GM21786 (cell line): ENCODE data around the gene C7orf33.

Experiments
- ATAC-seq: cut with Tn5 transposase; IDR thresholded peaks from one replicate; pipeline ENCODE4 v1.9.1; 2021; ENCODE audit not compliant: unreplicated experiment

Gene C7orf33

GRCh38 chr7:148624735-148625134, 34.2 kb downstream of the C7orf33 start:
- ATAC-seq, result no peak

GRCh38 chr7:148625342-148625741, 34.8 kb downstream of the C7orf33 start:
- ATAC-seq, result no peak

GRCh38 chr7:148626828-148627227, 36.3 kb downstream of the C7orf33 start:
- ATAC-seq, result no peak

- ATAC-seq, result no peak
Observed at GRCh38 chr7:148628011-148628410, 37.4 kb downstream of the C7orf33 start.

- ATAC-seq, result no peak
Observed at GRCh38 chr7:148630078-148630477, 39.5 kb downstream of the C7orf33 start.

- no peak for ATAC-seq
Observed at GRCh38 chr7:148633761-148634160, 43.2 kb downstream of the C7orf33 start.

GRCh38 chr7:148637094-148637493, 46.5 kb downstream of the C7orf33 start:
- no peak for ATAC-seq

- ATAC-seq, result no peak
Observed at GRCh38 chr7:148645898-148646297, 55.3 kb downstream of the C7orf33 start.

- no peak for ATAC-seq
Observed at GRCh38 chr7:148650232-148650858, 59.8 kb downstream of the C7orf33 start.

GRCh38 chr7:148652773-148653172, 62.2 kb downstream of the C7orf33 start:
- no peak for ATAC-seq

GRCh38 chr7:148657929-148658328, 67.4 kb downstream of the C7orf33 start:
- no peak for ATAC-seq

- ATAC-seq, result no peak
Observed at GRCh38 chr7:148661471-148661870, 70.9 kb downstream of the C7orf33 start.

GRCh38 chr7:148662646-148663045, 72.1 kb downstream of the C7orf33 start:
- ATAC-seq, result no peak

- no peak for ATAC-seq
Observed at GRCh38 chr7:148664324-148664723, 73.8 kb downstream of the C7orf33 start.

- no peak for ATAC-seq
Observed at GRCh38 chr7:148665221-148665620, 74.7 kb downstream of the C7orf33 start.
